VCaP (cell line): Measurements from ENCODE around the gene PACRG.

Experiments
- H3K27ac ChIP-seq: fragments of 450-650 bp; 2 replicates; pipeline ENCODE4 v1.5.1; 2017
- TF ChIP-seq, protein P1 (sequence below): fragments of 450-650 bp; conservative IDR thresholded peaks from 2 replicates; pipeline ENCODE4 v1.5.1; 2017; ENCODE audit warnings: mild to moderate bottlenecking, moderate library complexity

Gene PACRG

DNA sequence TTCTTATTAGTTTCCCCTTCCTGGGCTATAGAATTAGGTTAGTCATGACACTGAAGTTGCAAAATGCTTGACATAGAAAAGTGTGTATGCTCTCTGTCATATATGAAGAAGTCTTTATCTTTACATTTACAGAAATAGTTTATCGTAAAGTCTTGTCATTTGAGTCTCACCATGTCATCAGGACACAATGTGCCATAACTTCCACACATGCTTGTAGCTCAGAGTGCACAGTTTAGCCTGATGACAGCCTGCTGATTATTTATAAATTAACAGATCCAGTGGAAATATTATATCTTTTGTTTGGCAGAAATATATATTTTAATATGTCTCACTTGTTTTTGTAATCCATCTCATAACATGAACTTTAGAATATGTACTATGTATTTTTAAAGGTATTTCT, 399.8 kb downstream of the PACRG start:
- H3K27ac ChIP-seq = no peak overlapping the region
- TF ChIP-seq, protein P1, sequence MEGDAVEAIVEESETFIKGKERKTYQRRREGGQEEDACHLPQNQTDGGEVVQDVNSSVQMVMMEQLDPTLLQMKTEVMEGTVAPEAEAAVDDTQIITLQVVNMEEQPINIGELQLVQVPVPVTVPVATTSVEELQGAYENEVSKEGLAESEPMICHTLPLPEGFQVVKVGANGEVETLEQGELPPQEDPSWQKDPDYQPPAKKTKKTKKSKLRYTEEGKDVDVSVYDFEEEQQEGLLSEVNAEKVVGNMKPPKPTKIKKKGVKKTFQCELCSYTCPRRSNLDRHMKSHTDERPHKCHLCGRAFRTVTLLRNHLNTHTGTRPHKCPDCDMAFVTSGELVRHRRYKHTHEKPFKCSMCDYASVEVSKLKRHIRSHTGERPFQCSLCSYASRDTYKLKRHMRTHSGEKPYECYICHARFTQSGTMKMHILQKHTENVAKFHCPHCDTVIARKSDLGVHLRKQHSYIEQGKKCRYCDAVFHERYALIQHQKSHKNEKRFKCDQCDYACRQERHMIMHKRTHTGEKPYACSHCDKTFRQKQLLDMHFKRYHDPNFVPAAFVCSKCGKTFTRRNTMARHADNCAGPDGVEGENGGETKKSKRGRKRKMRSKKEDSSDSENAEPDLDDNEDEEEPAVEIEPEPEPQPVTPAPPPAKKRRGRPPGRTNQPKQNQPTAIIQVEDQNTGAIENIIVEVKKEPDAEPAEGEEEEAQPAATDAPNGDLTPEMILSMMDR = no peak

DNA sequence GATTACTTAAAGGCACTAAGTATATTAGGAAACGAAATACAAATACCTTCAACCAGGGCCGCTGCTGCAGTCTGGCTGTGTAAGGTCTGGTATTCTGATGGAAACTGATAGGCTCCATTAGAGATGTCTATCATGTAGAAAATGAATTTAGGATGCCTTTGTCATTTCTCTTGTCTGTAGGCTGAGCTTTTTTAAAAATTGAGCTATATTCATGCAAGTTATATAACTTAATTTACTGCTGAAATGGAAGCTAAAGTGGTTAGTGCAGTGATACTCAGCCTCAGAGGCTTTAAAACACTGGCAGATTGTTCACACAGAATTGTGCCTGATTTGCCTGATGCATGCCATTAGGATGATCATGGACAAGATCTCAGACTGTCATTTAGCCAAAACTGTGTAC, 400.6 kb downstream of the PACRG start:
- TF ChIP-seq, protein P1 = no peak
- H3K27ac ChIP-seq = no peak overlapping the region

DNA sequence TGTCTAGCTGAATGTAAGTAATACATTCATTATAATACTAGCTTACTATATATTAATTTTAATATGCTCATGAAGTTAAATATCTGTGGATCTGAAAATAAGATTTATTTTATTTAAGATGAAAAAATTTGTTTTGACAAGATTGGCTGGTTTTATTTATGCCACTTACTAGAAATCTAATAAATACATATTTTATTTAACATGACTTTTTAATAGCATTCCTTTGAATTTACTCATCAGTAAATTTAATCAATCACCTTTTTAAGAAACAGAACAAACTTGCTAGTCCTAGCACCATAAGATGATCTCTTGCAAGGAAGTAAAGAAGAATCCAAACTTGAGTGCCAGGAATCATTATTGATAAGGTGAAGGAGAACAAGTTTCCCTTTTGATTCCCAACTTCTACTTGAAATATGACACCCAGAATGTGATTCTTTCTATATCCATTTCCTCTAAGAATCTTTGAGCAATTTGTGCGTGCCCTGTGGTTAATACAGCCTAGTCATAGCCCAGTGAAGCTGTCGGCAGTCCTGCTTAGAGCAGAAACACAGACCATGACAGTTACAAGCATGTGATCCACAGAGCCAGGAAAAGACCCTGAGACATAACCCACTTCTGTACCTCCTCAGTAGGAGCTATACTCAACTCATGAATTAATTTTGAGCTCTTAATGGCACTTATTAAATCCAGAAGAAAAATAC, 404.4 kb downstream of the PACRG start:
- TF ChIP-seq, protein P1 = no peak
- H3K27ac ChIP-seq = no peak overlapping the region

DNA sequence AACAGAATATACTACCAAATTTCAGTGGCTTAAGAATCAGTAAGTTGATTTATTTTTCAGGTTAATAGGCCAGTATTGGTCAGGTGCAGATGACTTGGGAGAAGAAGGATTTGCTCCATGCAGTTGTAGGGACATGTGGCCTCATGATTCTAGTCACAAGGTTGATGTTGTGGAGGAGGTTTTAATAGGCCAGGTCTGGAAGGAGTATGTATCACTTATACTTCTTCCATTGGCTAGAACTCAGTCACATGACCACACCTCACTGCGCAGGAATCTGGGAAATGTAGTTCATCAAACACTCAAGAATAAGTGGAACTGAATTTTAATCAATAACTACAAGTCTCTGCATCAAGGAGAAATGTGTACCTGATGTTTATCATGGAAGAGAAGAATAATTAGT, 405.2 kb downstream of the PACRG start:
- H3K27ac ChIP-seq = no peak overlapping the region
- TF ChIP-seq, protein P1 = no peak

DNA sequence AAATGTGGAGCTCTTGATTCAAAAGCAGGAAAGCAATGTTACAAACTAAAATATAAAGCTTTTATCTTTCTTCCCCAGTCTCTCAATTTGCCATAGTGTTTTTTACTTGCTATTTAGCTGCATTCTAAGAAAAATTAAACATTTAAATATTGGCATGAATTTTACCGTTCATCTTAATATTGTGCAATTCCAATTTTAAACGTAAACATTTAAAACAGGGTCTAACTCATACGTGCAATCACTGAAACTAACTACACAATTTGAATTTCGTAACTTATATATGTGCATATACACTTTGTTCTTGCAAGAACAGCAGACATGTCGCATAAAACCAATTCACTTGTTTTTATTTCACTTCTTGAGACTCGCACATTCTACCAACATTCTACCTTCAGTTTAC, 405.9 kb downstream of the PACRG start:
- no peak overlapping the region for H3K27ac ChIP-seq
- TF ChIP-seq, protein P1 = no peak

DNA sequence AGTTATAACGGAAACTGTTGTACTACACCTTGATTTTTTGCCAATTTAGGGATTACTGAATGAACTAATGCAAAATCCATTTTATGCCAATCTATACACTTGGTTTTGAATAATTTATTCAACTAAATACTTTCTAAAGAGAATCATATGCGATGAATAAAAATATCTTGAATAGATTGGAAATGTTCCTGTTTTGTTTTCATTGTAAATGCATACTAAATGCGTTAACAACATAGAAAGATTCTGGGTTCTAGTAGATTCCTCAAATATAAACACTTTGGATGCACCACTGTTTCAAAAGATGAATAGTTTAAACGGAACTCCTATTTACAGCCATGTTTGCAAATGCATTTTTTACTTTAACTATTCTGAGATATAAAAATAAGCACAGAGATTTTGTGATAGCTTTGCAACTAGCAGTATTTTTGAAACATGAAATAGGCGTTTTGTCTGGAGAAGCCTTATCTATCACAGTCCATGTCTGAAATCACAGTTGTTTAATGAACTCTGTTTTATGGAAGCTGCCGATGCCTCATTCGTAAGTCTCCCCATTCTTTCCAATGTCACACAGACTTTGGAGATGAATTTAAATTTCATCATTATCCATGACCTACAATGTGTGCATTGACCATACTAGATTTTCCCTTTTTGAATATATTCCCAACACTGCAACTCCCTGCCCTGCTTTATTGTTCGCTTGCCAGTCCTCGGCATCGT, 409.1 kb downstream of the PACRG start:
- no peak overlapping the region for H3K27ac ChIP-seq
- TF ChIP-seq, protein P1 = no peak

DNA sequence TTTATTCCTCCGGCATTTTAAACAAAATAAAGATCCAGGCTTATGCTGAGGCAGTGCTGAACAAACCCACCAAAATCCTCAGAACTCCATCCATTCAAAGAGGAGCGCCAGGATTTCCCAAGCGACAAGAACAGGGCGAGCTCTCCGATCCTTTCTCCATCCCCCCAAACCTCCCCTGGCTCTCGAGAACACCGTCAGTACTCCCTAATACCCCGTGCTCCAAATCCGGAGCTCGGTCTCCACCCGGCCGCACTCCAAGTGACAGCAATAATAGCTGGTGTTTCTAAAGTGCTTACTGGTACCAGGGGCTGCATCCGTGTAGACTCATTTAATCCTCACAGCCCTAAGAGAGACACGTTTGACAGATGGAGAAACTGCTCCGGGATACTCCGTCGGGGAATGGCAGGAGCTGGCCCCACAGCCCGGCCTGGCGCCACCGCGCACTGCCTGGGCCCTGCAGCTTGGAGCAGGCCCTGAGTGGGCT, 409.7 kb downstream of the PACRG start:
- no peak overlapping the region for H3K27ac ChIP-seq
- TF ChIP-seq, protein P1 = no peak
